ENCODE results near the gene NSF. TPM values are rescaled to one million over a fixed set of nuclear protein-coding genes. Genes with fewer than 3 reads are reported as not detected.
"Not testable (repeated sequence)": the region's sequence is repeated elsewhere in the genome, so short reads cannot be mapped to it uniquely, and the experiment has no call there.

NSF gene
- 13.0 TPM for total RNA-seq

DNA sequence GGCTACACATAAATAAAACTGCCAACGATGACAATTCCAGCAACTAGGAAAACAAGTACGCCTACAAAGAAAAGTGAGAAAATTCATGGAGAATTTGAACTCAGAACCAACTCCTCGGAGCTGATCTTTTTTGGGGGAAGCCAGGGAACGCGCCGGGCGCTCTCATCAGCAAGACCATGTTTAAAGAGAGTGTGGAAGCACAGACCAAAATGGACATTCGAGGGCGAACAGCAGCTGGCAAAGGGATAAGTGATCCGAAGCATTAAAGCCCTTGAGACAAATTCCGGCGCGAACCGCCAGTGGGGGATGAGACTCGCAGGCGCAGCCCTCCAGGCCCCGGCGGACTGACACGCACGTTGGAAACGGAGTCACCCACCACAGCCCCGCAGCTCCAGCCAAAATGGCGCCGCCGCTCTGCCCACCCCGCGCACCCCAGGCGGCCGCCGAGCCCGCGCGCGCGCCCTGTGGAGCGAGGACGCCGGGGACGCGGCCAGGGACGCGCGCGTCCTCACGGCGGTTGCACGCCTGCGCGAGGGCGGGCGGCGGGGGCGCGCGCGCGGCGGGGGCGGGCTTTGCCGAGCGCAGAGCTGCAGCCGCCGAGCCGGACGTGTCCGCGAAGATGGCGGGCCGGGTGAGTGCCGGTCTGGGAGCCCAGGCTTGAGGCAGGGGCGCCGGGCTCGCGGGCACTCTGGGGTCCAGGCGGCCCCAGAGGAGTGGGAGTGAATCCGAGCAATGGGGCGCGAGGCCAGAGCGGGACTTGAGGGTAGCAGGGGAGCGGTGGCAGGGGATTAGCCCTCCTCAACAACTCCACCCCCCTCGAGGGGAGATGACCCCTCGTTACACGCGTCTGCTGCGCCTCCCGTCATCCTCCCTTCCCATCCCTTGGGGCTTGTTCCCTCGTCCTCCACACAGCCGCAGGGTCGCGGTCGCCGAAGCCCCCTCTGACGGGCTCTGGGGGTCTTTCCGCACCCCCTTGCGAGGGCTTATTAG is at the start of gene NSF:
Gene NSF, plus strand, starts transcription at position 513 of the 990 bp plus-strand sequence. Its CDS starts 107 bp downstream, at position 620.
- H3K27me3 ChIP-seq; H3K36me3 ChIP-seq; DNase-seq (ENCODE audit: low spot score in 2 of 2); H3K4me1 ChIP-seq; H3K27ac ChIP-seq; H3K9me3 ChIP-seq; H3K4me3 ChIP-seq; intact Hi-C loops (cut with DNase I): not testable (repeated sequence)

- H3K9me3 ChIP-seq; intact Hi-C loops (cut with DNase I); H3K4me1 ChIP-seq; H3K36me3 ChIP-seq; H3K27ac ChIP-seq; H3K4me3 ChIP-seq; DNase-seq (ENCODE audit: low spot score in 2 of 2); H3K27me3 ChIP-seq: not testable (repeated sequence)
Measured at GRCh38 chr17:46548607-46549006, 41.9 kb upstream of the NSF start.

- DNase-seq (ENCODE audit: low spot score in 2 of 2); H3K9me3 ChIP-seq; intact Hi-C loops (cut with DNase I); H3K4me1 ChIP-seq; H3K36me3 ChIP-seq; H3K4me3 ChIP-seq; H3K27ac ChIP-seq; H3K27me3 ChIP-seq: not testable (repeated sequence)
Measured at GRCh38 chr17:46559155-46559554, 31.3 kb upstream of the NSF start.

DNA sequence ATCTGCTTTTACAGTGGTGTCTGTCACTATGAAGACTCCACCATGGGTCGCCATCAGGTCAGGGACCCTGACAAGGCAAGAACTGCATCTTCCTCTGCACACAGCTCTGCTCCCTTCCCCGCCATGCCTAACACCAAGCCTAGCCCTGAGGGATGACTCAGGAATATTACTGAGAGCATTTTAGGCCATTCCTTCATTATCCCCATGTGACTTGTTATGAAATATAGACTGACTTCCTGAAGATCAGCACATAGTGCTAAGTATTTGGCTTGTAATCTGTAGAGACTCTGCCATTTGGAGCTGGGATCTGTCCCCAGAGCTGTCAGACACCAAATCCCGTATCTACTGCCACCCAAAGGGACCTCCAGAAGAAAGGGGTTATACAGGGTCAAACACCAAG is 30.4 kb upstream of the NSF start:
- H3K27ac ChIP-seq; H3K36me3 ChIP-seq; intact Hi-C loops (cut with DNase I); H3K4me1 ChIP-seq; H3K9me3 ChIP-seq; H3K4me3 ChIP-seq; DNase-seq (ENCODE audit: low spot score in 2 of 2); H3K27me3 ChIP-seq: not testable (repeated sequence)

- H3K27ac ChIP-seq; H3K9me3 ChIP-seq; H3K4me3 ChIP-seq; DNase-seq (ENCODE audit: low spot score in 2 of 2); H3K4me1 ChIP-seq; intact Hi-C loops (cut with DNase I); H3K36me3 ChIP-seq; H3K27me3 ChIP-seq: not testable (repeated sequence)
Measured at GRCh38 chr17:46566284-46566683, 24.2 kb upstream of the NSF start.

GRCh38 chr17:46566980-46567379 is 23.5 kb upstream of the NSF start:
- DNase-seq (ENCODE audit: low spot score in 2 of 2); H3K27ac ChIP-seq; H3K4me1 ChIP-seq; H3K4me3 ChIP-seq; H3K27me3 ChIP-seq; H3K9me3 ChIP-seq; H3K36me3 ChIP-seq; intact Hi-C loops (cut with DNase I): not testable (repeated sequence)

GRCh38 chr17:46571796-46572195 is 18.7 kb upstream of the NSF start:
- DNase-seq (ENCODE audit: low spot score in 2 of 2); H3K4me3 ChIP-seq; H3K36me3 ChIP-seq; H3K4me1 ChIP-seq; H3K9me3 ChIP-seq; H3K27ac ChIP-seq; intact Hi-C loops (cut with DNase I); H3K27me3 ChIP-seq: not testable (repeated sequence)

- intact Hi-C loops (cut with DNase I); H3K9me3 ChIP-seq; H3K36me3 ChIP-seq; H3K4me1 ChIP-seq; H3K27me3 ChIP-seq: not testable (repeated sequence)
- peak within 1 kb of the TSS in 1 of 2 donors; percentile 38 for H3K4me3 ChIP-seq
- peak; percentile 63 to 92 for DNase-seq (ENCODE audit: low spot score in 2 of 2)
- H3K27ac ChIP-seq, result peak within 1 kb of the TSS in 1 of 2 donors; percentile 64
Measured at GRCh38 chr17:46579083-46580075, 11.1 kb upstream of the NSF start, which contains the start of gene ARL17A. TSS of gene ARL17A (minus strand) at chr17:46579691. CDS start at chr17:46576322, 3,369 bp downstream.

DNA sequence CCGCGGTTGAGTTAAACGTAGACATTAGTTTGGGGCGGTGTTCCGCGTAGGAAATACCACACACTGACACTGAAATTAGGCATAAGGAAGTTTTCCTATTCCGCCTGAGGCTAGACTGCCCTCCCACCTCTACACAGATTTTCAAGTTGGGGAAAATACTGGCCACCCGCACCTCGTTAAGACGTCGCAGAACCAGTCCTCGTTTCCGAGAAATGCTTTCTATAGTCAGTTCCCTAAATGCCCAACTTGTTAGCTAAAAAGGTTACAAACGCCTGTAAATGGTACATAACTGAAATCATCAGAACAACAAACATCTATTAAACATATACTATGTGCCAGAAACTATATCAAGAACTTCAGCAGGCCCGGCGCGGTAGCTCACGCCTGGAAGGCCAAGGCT is 10.4 kb upstream of the NSF start:
- peak overlapping the region in 1 of 2 donors; percentile 38 for H3K4me3 ChIP-seq
- H3K36me3 ChIP-seq; H3K27me3 ChIP-seq; DNase-seq (ENCODE audit: low spot score in 2 of 2); intact Hi-C loops (cut with DNase I); H3K4me1 ChIP-seq; H3K9me3 ChIP-seq: not testable (repeated sequence)
- peak overlapping the region in 1 of 2 donors; percentile 64 for H3K27ac ChIP-seq

DNA sequence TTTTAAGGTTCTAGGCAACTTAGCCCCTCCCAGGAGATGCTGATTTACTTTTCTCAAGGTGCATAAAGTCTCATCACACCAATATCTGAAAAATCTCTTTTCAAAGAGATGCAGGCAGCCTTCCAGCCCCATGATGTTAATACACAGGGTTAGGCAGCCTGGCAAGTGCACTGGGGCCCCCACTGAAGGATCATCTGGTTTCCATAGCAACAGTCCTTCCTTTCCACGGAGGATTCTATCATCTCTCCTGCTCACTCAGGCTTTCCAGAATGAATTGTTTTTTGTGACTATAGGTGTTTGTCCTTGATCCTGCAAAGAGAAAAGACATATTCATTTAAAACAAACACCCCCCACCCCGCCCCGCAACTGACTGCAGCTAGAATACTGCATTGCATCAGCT is 5.0 kb upstream of the NSF start:
- intact Hi-C loops (cut with DNase I); H3K27ac ChIP-seq; H3K4me3 ChIP-seq; H3K36me3 ChIP-seq; DNase-seq (ENCODE audit: low spot score in 2 of 2); H3K9me3 ChIP-seq; H3K4me1 ChIP-seq; H3K27me3 ChIP-seq: not testable (repeated sequence)

GRCh38 chr17:46591332-46591731 is 863 bp downstream of the NSF start:
- H3K4me3 ChIP-seq; H3K9me3 ChIP-seq; DNase-seq (ENCODE audit: low spot score in 2 of 2); H3K27me3 ChIP-seq; intact Hi-C loops (cut with DNase I); H3K36me3 ChIP-seq; H3K27ac ChIP-seq; H3K4me1 ChIP-seq: not testable (repeated sequence)

GRCh38 chr17:46598344-46598931 is 8.0 kb downstream of the NSF start:
- H3K4me1 ChIP-seq; intact Hi-C loops (cut with DNase I); H3K27me3 ChIP-seq; DNase-seq (ENCODE audit: low spot score in 2 of 2); H3K36me3 ChIP-seq; H3K27ac ChIP-seq; H3K4me3 ChIP-seq; H3K9me3 ChIP-seq: not testable (repeated sequence)

GRCh38 chr17:46600767-46601166 is 10.3 kb downstream of the NSF start:
- DNase-seq (ENCODE audit: low spot score in 2 of 2); H3K4me3 ChIP-seq; H3K4me1 ChIP-seq; H3K9me3 ChIP-seq; H3K36me3 ChIP-seq; intact Hi-C loops (cut with DNase I); H3K27me3 ChIP-seq; H3K27ac ChIP-seq: not testable (repeated sequence)

Measured in ascending aorta (tissue), 2 donors.